H1 (cell line): ENCODE results near the gene SIK3. TPM values are rescaled to one million over a fixed set of nuclear protein-coding genes. Genes with fewer than 3 reads are reported as not detected.

Experiments used
- CTCF ChIA-PET: fragments of 300-600 bp; sonication (Branson Sonifier 250); formaldehyde crosslinking; loops from one replicate; lab custom pipeline; 2021; ENCODE audit not compliant: partially characterized antibody; lab: Charles Lee
- POLR2A ChIA-PET: fragments of 300-600 bp; sonication (Branson Sonifier 250); formaldehyde crosslinking; loops from one replicate; lab custom pipeline; 2021; ENCODE audit warnings: inconsistent platforms; ENCODE audit not compliant: partially characterized antibody; lab: Charles Lee
- DNase-seq, 2 experiments: peaks; one replicate each; pipeline versions ENCODE4 v3.0.0 to v3.0.0-alpha.2; 2010 to 2022; ENCODE audit warnings: low spot score in 2 of 2, low read depth in 1 of 2, mixed read lengths in 1 of 2
- FAIRE-seq: peaks from 2 replicates; lab custom pipeline; 2011; peaks lifted over from hg19 to GRCh38; lab: Jason Lieb, UNC
- H2AFZ ChIP-seq: 2 replicates; pipeline ENCODE4 v1.8.1; 2012; ENCODE audit warnings: low read length, inconsistent platforms
- H2AK5ac ChIP-seq: 2 replicates; pipeline ENCODE4 v1.6.1; 2013; ENCODE audit warnings: low read depth, low read length
- H2BK120ac ChIP-seq: replicated peaks from 2 replicates; pipeline ENCODE3; 2013; ENCODE audit warnings: low read depth, low read length, inconsistent platforms
- H2BK12ac ChIP-seq: 2 replicates; pipeline ENCODE4 v1.6.1; 2013; ENCODE audit warnings: low read depth, low read length
- H2BK15ac ChIP-seq: 2 replicates; pipeline ENCODE4 v1.6.1; 2013; ENCODE audit warnings: low read length
- H2BK20ac ChIP-seq: 2 replicates; pipeline ENCODE4 v1.6.1; 2013; ENCODE audit warnings: low read length
- H2BK5ac ChIP-seq: 2 replicates; pipeline ENCODE4 v1.6.1; 2013; ENCODE audit warnings: low read depth, low read length
- H3K14ac ChIP-seq: 2 replicates; pipeline ENCODE4 v1.6.1; 2013; ENCODE audit warnings: inconsistent platforms; ENCODE audit not compliant: insufficient read length
- H3K18ac ChIP-seq: 2 replicates; pipeline ENCODE4 v1.6.1; 2013; ENCODE audit warnings: low read length; ENCODE audit errors: extremely low read depth
- H3K23ac ChIP-seq: 2 replicates; pipeline ENCODE4 v1.6.1; 2013; ENCODE audit warnings: inconsistent platforms; ENCODE audit not compliant: insufficient read length
- H3K23me2 ChIP-seq: 2 replicates; pipeline ENCODE4 v1.6.1; 2013; ENCODE audit warnings: low read depth, low read length
- H3K27ac ChIP-seq: 2 replicates; pipeline ENCODE4 v1.6.1; 2011; ENCODE audit warnings: low read depth, low read length, inconsistent platforms
- H3K27me3 ChIP-seq, 4 experiments: replicated peaks in 1 of 4; 1 replicate in 1 of 4; 2 replicates in 3 of 4; pipeline versions ENCODE4 v1.6.1 to v1.8.1; 2011 to 2013; ENCODE audit warnings: low read length in 3 of 4, mild to moderate bottlenecking in 3 of 4, inconsistent platforms in 2 of 4, mixed read lengths in 2 of 4, moderate library complexity in 1 of 4; ENCODE audit not compliant: control insufficient read depth in 3 of 4, insufficient read depth in 3 of 4; ENCODE audit errors: extremely low read depth in 1 of 4
- H3K36me3 ChIP-seq, 4 experiments: 2 replicates each; pipeline versions ENCODE4 v1.6.1 to v1.8.1; 2011 to 2013; ENCODE audit warnings: mild to moderate bottlenecking in 4 of 4, low read length in 3 of 4, moderate library complexity in 2 of 4, control low read depth in 1 of 4, inconsistent platforms in 1 of 4; ENCODE audit not compliant: insufficient read depth in 4 of 4, control insufficient read depth in 2 of 4
- H3K4ac ChIP-seq: replicated peaks from 2 replicates; pipeline ENCODE3; 2013; ENCODE audit warnings: low read length, low read depth, mixed read lengths, inconsistent platforms; ENCODE audit not compliant: insufficient read length
- H3K4me1 ChIP-seq, 4 experiments: replicated peaks in 1 of 4; 1 replicate in 1 of 4; 2 replicates in 3 of 4; pipeline versions ENCODE4 v1.6.1 to v1.8.1; 2011 to 2013; ENCODE audit warnings: low read length in 3 of 4, inconsistent platforms in 2 of 4, mixed read lengths in 1 of 4; ENCODE audit not compliant: insufficient read depth in 4 of 4, control insufficient read depth in 3 of 4
- H3K4me2 ChIP-seq, 2 experiments: 2 replicates each; pipeline versions ENCODE4 v1.6.1 to v1.8.1; 2011 to 2013; ENCODE audit warnings: low read depth in 2 of 2, low read length in 2 of 2, control low read depth in 1 of 2, inconsistent platforms in 1 of 2, mild to moderate bottlenecking in 1 of 2; ENCODE audit not compliant: insufficient read depth in 1 of 2
- H3K4me3 ChIP-seq, 4 experiments: fragments of 200-600, 300-600 bp in 1 of 4; sonication (generic), shearing (Covaris generic), sonication (Bioruptor Twin) in 1 of 4; 2 replicates each; pipeline versions ENCODE4 v1.5.1 to v1.8.1; 2011 to 2016; ENCODE audit warnings: low read length in 4 of 4, low read depth in 3 of 4, control low read depth in 2 of 4, inconsistent platforms in 2 of 4, mild to moderate bottlenecking in 2 of 4, mixed read lengths in 1 of 4, moderate library complexity in 1 of 4; ENCODE audit not compliant: insufficient read depth in 2 of 4; ENCODE audit errors: extremely low read depth in 1 of 4
- H3K56ac ChIP-seq: replicated peaks from 2 replicates; pipeline ENCODE3; 2013; ENCODE audit warnings: low read depth, mild to moderate bottlenecking, mixed read lengths, low read length, inconsistent platforms; ENCODE audit not compliant: insufficient read length
- H3K79me1 ChIP-seq: 2 replicates; pipeline ENCODE4 v1.6.1; 2013; ENCODE audit warnings: low read depth, low read length, control low read depth
- H3K79me2 ChIP-seq, 2 experiments: 2 replicates each; pipeline versions ENCODE4 v1.6.1 to v1.8.1; 2012 to 2013; ENCODE audit warnings: low read length in 2 of 2, mild to moderate bottlenecking in 2 of 2, inconsistent platforms in 1 of 2; ENCODE audit not compliant: insufficient read depth in 2 of 2, control insufficient read depth in 1 of 2
- H3K9ac ChIP-seq, 4 experiments: replicated peaks in 1 of 4; 1 replicate in 1 of 4; 2 replicates in 3 of 4; pipeline versions ENCODE4 v1.6.1 to v1.8.1; 2011 to 2013; ENCODE audit warnings: low read depth in 3 of 4, low read length in 3 of 4, control low read depth in 2 of 4, mild to moderate bottlenecking in 2 of 4, moderate library complexity in 2 of 4, inconsistent platforms in 1 of 4; ENCODE audit errors: extremely low read depth in 1 of 4
- H3K9me3 ChIP-seq, 2 experiments: 2 replicates each; pipeline versions ENCODE4 v1.6.1 to v1.8.1; 2012 to 2013; ENCODE audit warnings: mild to moderate bottlenecking in 2 of 2, moderate library complexity in 2 of 2, control low read depth in 1 of 2, inconsistent platforms in 1 of 2, low read depth in 1 of 2, low read length in 1 of 2, mixed read lengths in 1 of 2; ENCODE audit not compliant: insufficient read depth in 2 of 2
- H4K20me1 ChIP-seq, 2 experiments: replicated peaks in 1 of 2; 2 replicates each; pipeline versions ENCODE3 to v1.8.1; 2011 to 2013; ENCODE audit warnings: inconsistent platforms in 2 of 2, low read length in 2 of 2, mild to moderate bottlenecking in 1 of 2; ENCODE audit not compliant: insufficient read depth in 2 of 2, control insufficient read depth in 1 of 2
- H4K5ac ChIP-seq: 2 replicates; pipeline ENCODE4 v1.6.1; 2013; ENCODE audit warnings: low read length, low read depth, mixed read lengths, inconsistent platforms; ENCODE audit not compliant: insufficient read length
- H4K8ac ChIP-seq: 2 replicates; pipeline ENCODE4 v1.8.0; 2013; ENCODE audit warnings: mild to moderate bottlenecking, moderate library complexity, low read length, inconsistent platforms; ENCODE audit not compliant: insufficient read depth; ENCODE audit errors: extremely low read depth
- H4K91ac ChIP-seq: replicated peaks from 2 replicates; pipeline ENCODE3; 2013; ENCODE audit warnings: low read length, mixed read lengths, inconsistent platforms; ENCODE audit not compliant: insufficient read length
- CBX5 ChIP-seq: fragments of 300-800, 300-1000 bp; sonication (generic); IDR thresholded peaks from 2 replicates; pipeline ENCODE4 v1.7.1; 2016; ENCODE audit warnings: antibody characterized with exemption, low read length, low read depth
- CEBPB ChIP-seq: IDR thresholded peaks from 2 replicates; pipeline ENCODE4 v1.6.1; 2012; ENCODE audit warnings: low read depth, low read length
- CTCF ChIP-seq, 3 experiments: IDR thresholded peaks; 1 replicate in 2 of 3; 2 replicates in 1 of 3; pipeline versions ENCODE4 v1.5.1 to v1.6.1; 2011; ENCODE audit warnings: low read length in 3 of 3, mild to moderate bottlenecking in 3 of 3, inconsistent platforms in 2 of 3, low read depth in 1 of 3, moderate library complexity in 1 of 3; ENCODE audit not compliant: insufficient read depth in 1 of 3; ENCODE audit errors: control extremely low read depth in 1 of 3
- MAFK ChIP-seq: IDR thresholded peaks from 2 replicates; pipeline ENCODE4 v1.6.1; 2012; ENCODE audit warnings: low read depth, mild to moderate bottlenecking, improper control_type of control experiment, low read length
- MAX ChIP-seq: IDR thresholded peaks from 2 replicates; pipeline ENCODE4 v1.6.1; 2012; ENCODE audit warnings: inconsistent platforms
- NRF1 ChIP-seq: IDR thresholded peaks from 2 replicates; pipeline ENCODE4 v1.6.1; 2011; ENCODE audit warnings: mild to moderate bottlenecking, low read depth, low read length, improper control_type of control experiment
- PHF8 ChIP-seq: fragments of 200-600 bp; sonication (generic); conservative IDR thresholded peaks from 2 replicates; pipeline ENCODE4 v1.7.1; 2012; ENCODE audit warnings: low read depth, mild to moderate bottlenecking, inconsistent platforms, low read length, moderate library complexity
- POLR2AphosphoS5 ChIP-seq: IDR thresholded peaks from 2 replicates; pipeline ENCODE4 v1.6.1; 2011; ENCODE audit warnings: low read depth, low read length
- POU5F1 ChIP-seq: IDR thresholded peaks from 2 replicates; pipeline ENCODE4 v1.6.1; 2011; ENCODE audit warnings: low read depth, mild to moderate bottlenecking, low read length, moderate library complexity
- SAP30 ChIP-seq: fragments of 300-600 bp; sonication (generic); IDR thresholded peaks from 2 replicates; pipeline ENCODE4 v1.7.1; 2012; ENCODE audit warnings: low read length, moderate library complexity, mild to moderate bottlenecking, inconsistent platforms; ENCODE audit not compliant: insufficient read depth, insufficient replicate concordance
- SUZ12 ChIP-seq: fragments of 200-600 bp; sonication (generic); IDR thresholded peaks from 2 replicates; pipeline ENCODE4 v1.6.1; 2012; ENCODE audit warnings: mild to moderate bottlenecking, inconsistent platforms, low read length, moderate library complexity, mixed read lengths
- WGBS, 2 experiments: shearing (Covaris generic) in 1 of 2; methylation state at CpG; one replicate each; pipeline versions ENCODE4 v1.1.6 to v1.1.7; 2013 to 2015; ENCODE audit warnings: low lambda C conversion rate in 2 of 2, mixed read lengths in 2 of 2, inconsistent platforms in 1 of 2, low coverage in 1 of 2, missing lambda C conversion rate in 1 of 2; ENCODE audit not compliant: insufficient replicate concordance in 2 of 2, insufficient coverage in 1 of 2, insufficient read length in 1 of 2; ENCODE audit errors: extremely low coverage in 1 of 2, missing lambda C conversion rate in 1 of 2; 5-methylcytosine and 5-hydroxymethylcytosine counted together
- polyA plus RNA-seq, 7 experiments: library from polyadenylated mRNA; depleted of rRNA in 3 of 7; stranded (reverse) in 5 of 7; unstranded in 2 of 7; fragments of >200 nt in 5 of 7; fragments of 200-250 nt in 2 of 7; gene quantifications; 1 replicate in 5 of 7; 2 replicates in 1 of 7; 4 replicates in 1 of 7; pipeline versions ENCODE4 v1.2.1 to v1.2.3, GENCODE V29; 2011 to 2013; ENCODE audit warnings: missing spikeins in 2 of 7, mixed read lengths in 2 of 7
- total RNA-seq: library from RNA; stranded (reverse); fragmentation: NEBNext Ultra II Directional; extraction: Animal tissue kit (Norgen Biotek cat#: 25700); gene quantifications from 2 replicates; pipeline ENCODE4 v1.2.1, GENCODE V29; 2021

The SIK3 gene
- total and polyA plus RNA-seq, 2 of the 8 experiments (the other 6 are each of a cell fraction or from before 2014, with no cell fraction given), result 19.9 to 32.1 TPM

GRCh38 chr11:117054382-117054781, 43.8 kb downstream of the SIK3 start:
- ChIA-PET CTCF (interaction anchor here (1.4 kb wide), 1 partner anchor 16 kb away, joined by 3 read pairs; no protein-coding TSS in a partner anchor), POLR2A (interaction anchor here (0.7 kb wide), 1 partner anchor 93 kb away, joined by 4 read pairs; no protein-coding TSS in a partner anchor)
- no peak overlapping the region for H2AFZ ChIP-seq
- H3K79me1 ChIP-seq, result peaks cover 7% of the 10 kb centered on the region; the same call in 1 of the 2 replicates
- H3K4me1 ChIP-seq, result peaks cover 0 to 3% (median 1%) of the 10 kb centered on the region in 4 experiments; a peak in 2 of 7 replicates
- H3K14ac ChIP-seq, result no peak overlapping the region
- no peak overlapping the region for H2BK5ac ChIP-seq
- H3K23me2 ChIP-seq, result no peaks in the 10 kb centered on the region
- H2BK12ac ChIP-seq, result no peak overlapping the region
- no peaks in the 10 kb centered on the region for H3K9me3 ChIP-seq
- no peaks in the 10 kb centered on the region for H3K27me3 ChIP-seq
- no peak overlapping the region for H4K91ac ChIP-seq
- no peak overlapping the region for H2AK5ac ChIP-seq
- peaks cover 0 to 5% of the 10 kb centered on the region in 2 experiments for H4K20me1 ChIP-seq
- no peak overlapping the region for H4K5ac ChIP-seq
- H3K4me3 ChIP-seq, result no peak overlapping the region
- no peak overlapping the region for H2BK120ac ChIP-seq
- H3K9ac ChIP-seq, result no peak overlapping the region
- no peak overlapping the region for H3K4me2 ChIP-seq
- no peak overlapping the region for H2BK20ac ChIP-seq
- no peak overlapping the region for H4K8ac ChIP-seq
- H3K27ac ChIP-seq, result no peak overlapping the region
- FAIRE-seq (no peak), DNase-seq (no peak)
- no peak overlapping the region for H3K23ac ChIP-seq
- no peak overlapping the region for H3K4ac ChIP-seq
- H2BK15ac ChIP-seq, result no peak overlapping the region
- 86% methylated on average over 1 of the region's 1 CpG; no CpG with 5 or more reads in 1 of the 2 experiments for WGBS, 2 experiments
- no peak overlapping the region for H3K56ac ChIP-seq
- no peak overlapping the region for H3K18ac ChIP-seq
- H3K79me2 ChIP-seq, result peaks cover 0 to 63% of the 10 kb centered on the region in 2 experiments; a peak in 2 of 4 replicates
- no peaks in the 10 kb centered on the region for H3K36me3 ChIP-seq
- TF ChIP-seq CBX5, result no peak
- no peak for TF ChIP-seq MAFK
- no peak for TF ChIP-seq MAX
- no peak for TF ChIP-seq CEBPB
- no peak for TF ChIP-seq POLR2AphosphoS5
- TF ChIP-seq POU5F1, result no peak
- TF ChIP-seq SUZ12, result no peak
- TF ChIP-seq CTCF (IDR thresholded peaks at IDR 0.05; ENCODE audit: control extremely low read depth in 1 of 3, insufficient read depth in 1 of 3, low read depth in 1 of 3, low read length in 3 of 3), result no peak
- TF ChIP-seq SAP30, result no peak
- no peak for TF ChIP-seq PHF8
- TF ChIP-seq NRF1, result no peak
